Measurements from ENCODE around the gene DPP4. TPM values are rescaled to one million over a fixed set of nuclear protein-coding genes. Genes with fewer than 3 reads are reported as not detected.

The DPP4 gene
- total RNA-seq, 2 donors from 2014 or later: 25.5 to 40.5 TPM

- no peaks in the 10 kb centered on the region for H3K36me3 ChIP-seq
- TF ChIP-seq CTCF (IDR thresholded peaks at IDR 0.05): no peak
- no peaks in the 10 kb centered on the region for H3K27me3 ChIP-seq
- H3K4me1 ChIP-seq: no peaks in the 10 kb centered on the region
- no peak overlapping the region for H3K9ac ChIP-seq (ENCODE audit: low read depth in 2 of 2, low read length in 2 of 2)
- no peak for DNase-seq
- no peak overlapping the region for H3K4me3 ChIP-seq
- H3K9me3 ChIP-seq: no peaks in the 10 kb centered on the region
- intact Hi-C loops (cut with DNase I): no loop called here
- no peak overlapping the region for H3K27ac ChIP-seq
Observed at GRCh38 chr2:162114271-162114670, 40.3 kb upstream of the DPP4 start.

- no peak overlapping the region for H3K27ac ChIP-seq
- intact Hi-C loops (cut with DNase I): no loop called here
- DNase-seq: no peak
Observed at GRCh38 chr2:162113776-162114168, 39.8 kb upstream of the DPP4 start.

GRCh38 chr2:162113088-162113775 lies 39.2 kb upstream of the DPP4 start:
- Histone ChIP-seq H3K27ac (no peak overlapping the region), H3K9me3 (no peaks in the 10 kb centered on the region), H3K4me1 (no peaks in the 10 kb centered on the region), H3K36me3 (no peaks in the 10 kb centered on the region), H3K27me3 (no peaks in the 10 kb centered on the region), H3K9ac (ENCODE audit: low read depth in 2 of 2, low read length in 2 of 2) (no peak overlapping the region), H3K4me3 (no peak overlapping the region)
- no peak for TF ChIP-seq CTCF (IDR thresholded peaks at IDR 0.05)
- intact Hi-C loops (cut with DNase I): no loop called here
- DNase-seq: no peak

More at GRCh38 chr2:162113776-162114168, 39.8 kb upstream of the DPP4 start:
- no peak for TF ChIP-seq CTCF (IDR thresholded peaks at IDR 0.05)
- no peaks in the 10 kb centered on the region for H3K27me3 ChIP-seq
- H3K9me3 ChIP-seq: no peaks in the 10 kb centered on the region
- H3K4me1 ChIP-seq: no peaks in the 10 kb centered on the region
- no peak overlapping the region for H3K4me3 ChIP-seq
- no peak overlapping the region for H3K9ac ChIP-seq (ENCODE audit: low read depth in 2 of 2, low read length in 2 of 2)
- H3K36me3 ChIP-seq: no peaks in the 10 kb centered on the region

GRCh38 chr2:162111958-162112850 lies 38.2 kb upstream of the DPP4 start:
- H3K36me3 ChIP-seq: no peaks in the 10 kb centered on the region
- no peak overlapping the region for H3K4me3 ChIP-seq
- H3K4me1 ChIP-seq: no peaks in the 10 kb centered on the region
- DNase-seq: no peak
- H3K27me3 ChIP-seq: no peaks in the 10 kb centered on the region
- no peak for TF ChIP-seq CTCF (IDR thresholded peaks at IDR 0.05)
- H3K9me3 ChIP-seq: no peaks in the 10 kb centered on the region
- H3K27ac ChIP-seq: no peak overlapping the region
- intact Hi-C loops (cut with DNase I): no loop called here
- H3K9ac ChIP-seq (ENCODE audit: low read depth in 2 of 2, low read length in 2 of 2): no peak overlapping the region

- H3K4me1 ChIP-seq: no peaks in the 10 kb centered on the region
- H3K9me3 ChIP-seq: no peaks in the 10 kb centered on the region
- no peak overlapping the region for H3K4me3 ChIP-seq
- H3K9ac ChIP-seq (ENCODE audit: low read depth in 2 of 2, low read length in 2 of 2): no peak overlapping the region
- H3K27me3 ChIP-seq: no peaks in the 10 kb centered on the region
- H3K36me3 ChIP-seq: no peaks in the 10 kb centered on the region
- no peak overlapping the region for H3K27ac ChIP-seq
- TF ChIP-seq CTCF (IDR thresholded peaks at IDR 0.05): no peak
- no peak for DNase-seq
- intact Hi-C loops (cut with DNase I): no loop called here
Observed at GRCh38 chr2:162107361-162107901, 33.4 kb upstream of the DPP4 start.
